Upper lobe of right lung (tissue), 1 donor: ENCODE data around the gene OSBP. TPM values are rescaled to one million over a fixed set of nuclear protein-coding genes. Genes with fewer than 3 reads are reported as not detected.
"Not testable (repeated sequence)": the region's sequence is repeated elsewhere in the genome, so short reads cannot be mapped to it uniquely, and the experiment has no call there.

Experiments used
- ATAC-seq: fragments of 200-7000 bp; cut with Tn5 transposase; one replicate; pipeline ENCODE4 v1.9.1; 2020; ENCODE audit warnings: mild to moderate bottlenecking, moderate library complexity
- DNase-seq: peaks from one replicate; pipeline ENCODE4 v3.0.0-alpha.2; 2020
- H3K27ac ChIP-seq: fragments of 200-600 bp; one replicate; pipeline ENCODE4 v1.8.0; 2022
- H3K27me3 ChIP-seq: fragments of 200-600 bp; one replicate; pipeline ENCODE4 v1.8.0; 2022; ENCODE audit warnings: mild to moderate bottlenecking
- H3K36me3 ChIP-seq: fragments of 200-600 bp; one replicate; pipeline ENCODE4 v1.8.0; 2022
- H3K4me1 ChIP-seq: fragments of 200-600 bp; one replicate; pipeline ENCODE4 v1.8.0; 2022
- H3K4me3 ChIP-seq: fragments of 200-600 bp; one replicate; pipeline ENCODE4 v1.8.0; 2022; ENCODE audit warnings: mild to moderate bottlenecking
- H3K9me3 ChIP-seq: fragments of 200-600 bp; one replicate; pipeline ENCODE4 v1.8.0; 2022
- CTCF ChIP-seq: fragments of 200-600 bp; IDR thresholded peaks from one replicate; pipeline ENCODE4 v1.8.0; 2022; ENCODE audit warnings: antibody characterized with exemption
- intact Hi-C: fragments of 100-400 bp; cut with DNase I; formaldehyde crosslinking; loops from one replicate; pipeline ENCODE4 v1.11.0; 2022
- total RNA-seq: library from RNA; stranded (reverse); fragmentation: NEBNext Ultra II Directional; extraction: Animal tissue kit (Norgen Biotek cat#: 25700); gene quantifications from one replicate; pipeline ENCODE4 v1.2.1, GENCODE V29; 2021
- donor health status: DM: no; HTN: yes; CAD: no; lungs with severe emphysema.

OSBP gene
- total RNA-seq, 1 donor from 2014 or later = 39.9 TPM

GRCh38 chr11:59629996-59630395 lies 14.4 kb upstream of the OSBP start:
- peaks cover 4% of the 10 kb centered on the region for H3K36me3 ChIP-seq
- DNase-seq (no peak), ATAC-seq (no peak)
- no peaks in the 10 kb centered on the region for H3K4me1 ChIP-seq
- H3K4me3 ChIP-seq = no peak overlapping the region
- intact Hi-C loops = no loop called here
- no peaks in the 10 kb centered on the region for H3K27me3 ChIP-seq
- TF ChIP-seq CTCF = no peak
- H3K9me3 ChIP-seq = no peaks in the 10 kb centered on the region
- H3K27ac ChIP-seq = no peak overlapping the region

GRCh38 chr11:59626969-59627368 lies 11.4 kb upstream of the OSBP start:
- intact Hi-C loops, H3K4me1 ChIP-seq, DNase-seq, H3K9me3 ChIP-seq, H3K4me3 ChIP-seq, ATAC-seq, H3K36me3 ChIP-seq, H3K27me3 ChIP-seq, H3K27ac ChIP-seq: not testable (repeated sequence)

GRCh38 chr11:59625703-59626102 lies 10.1 kb upstream of the OSBP start:
- H3K36me3 ChIP-seq = no peaks in the 10 kb centered on the region
- H3K4me1 ChIP-seq = no peaks in the 10 kb centered on the region
- no peaks in the 10 kb centered on the region for H3K27me3 ChIP-seq
- no peak for TF ChIP-seq CTCF
- no peak overlapping the region for H3K27ac ChIP-seq
- ATAC-seq (no peak), DNase-seq (no peak)
- no peaks in the 10 kb centered on the region for H3K9me3 ChIP-seq
- intact Hi-C loops = no loop called here
- H3K4me3 ChIP-seq = no peak overlapping the region

- H3K27ac ChIP-seq = no peak overlapping the region
- H3K4me1 ChIP-seq = peaks cover 18% of the 10 kb centered on the region
- H3K4me3 ChIP-seq = no peak overlapping the region
- no peak for ATAC-seq
- intact Hi-C loops = no loop called here
- TF ChIP-seq CTCF = no peak
- no peaks in the 10 kb centered on the region for H3K9me3 ChIP-seq
- no peak for DNase-seq
- H3K27me3 ChIP-seq = no peaks in the 10 kb centered on the region
- no peaks in the 10 kb centered on the region for H3K36me3 ChIP-seq
Measured at GRCh38 chr11:59617876-59618275, 2.3 kb upstream of the OSBP start.

- Histone ChIP-seq H3K9me3 (no peaks in the 10 kb centered on the region), H3K27me3 (no peaks in the 10 kb centered on the region), H3K4me3 (peak overlapping the region; percentile 85), H3K4me1 (peaks cover 31% of the 10 kb centered on the region), H3K36me3 (no peaks in the 10 kb centered on the region), H3K27ac (peak overlapping the region; percentile 86)
- intact Hi-C loops = no loop called here
- ATAC-seq = no peak
- TF ChIP-seq CTCF = no peak
- peak; percentile 97 for DNase-seq
Measured at GRCh38 chr11:59616396-59616982, 915 bp upstream of the OSBP start.

- H3K36me3 ChIP-seq = peaks cover 3% of the 10 kb centered on the region
- DNase-seq (peak; percentile 82), ATAC-seq (peak; percentile 4)
- no peaks in the 10 kb centered on the region for H3K27me3 ChIP-seq
- peaks cover 35% of the 10 kb centered on the region for H3K4me1 ChIP-seq
- H3K9me3 ChIP-seq = no peaks in the 10 kb centered on the region
- TF ChIP-seq CTCF = no peak
- peak overlapping the region; percentile 89 for H3K27ac ChIP-seq
- intact Hi-C loops = no loop called here
- H3K4me3 ChIP-seq = peak overlapping the region; percentile 85
Measured at GRCh38 chr11:59615120-59615636, 396 bp downstream of the OSBP start.
